GM18508 (cell line): ENCODE measurements around the gene RHBDL1.
"Not testable (repeated sequence)": the region's sequence is repeated elsewhere in the genome, so short reads cannot be mapped to it uniquely, and the experiment has no call there.

ENCODE experiments used
- ATAC-seq: cut with Tn5 transposase; IDR thresholded peaks from one replicate; pipeline ENCODE4 v1.9.1; 2021; ENCODE audit warnings: moderate number of reproducible peaks; ENCODE audit not compliant: insufficient read depth, unreplicated experiment

Gene RHBDL1

DNA sequence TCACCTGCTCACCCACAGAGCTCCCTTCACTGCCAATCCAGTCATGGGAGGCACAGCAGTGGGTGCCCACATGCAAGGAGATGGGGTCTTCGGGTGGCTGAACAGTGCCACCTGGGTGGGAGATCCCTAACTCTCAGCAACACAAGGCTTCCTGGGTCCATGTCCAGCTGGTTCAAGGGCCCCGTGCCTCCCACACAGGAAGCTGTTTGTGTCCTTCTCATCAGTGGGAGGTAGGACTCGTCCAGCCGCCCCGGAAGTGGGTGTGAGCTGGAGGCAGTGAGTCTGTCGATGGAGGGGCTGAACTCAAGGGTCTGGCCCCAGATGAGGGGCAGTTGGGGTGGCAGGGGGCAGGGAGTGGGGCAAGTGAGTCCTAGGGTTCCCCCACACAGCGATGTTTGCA lies 28.6 kb downstream of the RHBDL1 start:
- no peak for ATAC-seq

DNA sequence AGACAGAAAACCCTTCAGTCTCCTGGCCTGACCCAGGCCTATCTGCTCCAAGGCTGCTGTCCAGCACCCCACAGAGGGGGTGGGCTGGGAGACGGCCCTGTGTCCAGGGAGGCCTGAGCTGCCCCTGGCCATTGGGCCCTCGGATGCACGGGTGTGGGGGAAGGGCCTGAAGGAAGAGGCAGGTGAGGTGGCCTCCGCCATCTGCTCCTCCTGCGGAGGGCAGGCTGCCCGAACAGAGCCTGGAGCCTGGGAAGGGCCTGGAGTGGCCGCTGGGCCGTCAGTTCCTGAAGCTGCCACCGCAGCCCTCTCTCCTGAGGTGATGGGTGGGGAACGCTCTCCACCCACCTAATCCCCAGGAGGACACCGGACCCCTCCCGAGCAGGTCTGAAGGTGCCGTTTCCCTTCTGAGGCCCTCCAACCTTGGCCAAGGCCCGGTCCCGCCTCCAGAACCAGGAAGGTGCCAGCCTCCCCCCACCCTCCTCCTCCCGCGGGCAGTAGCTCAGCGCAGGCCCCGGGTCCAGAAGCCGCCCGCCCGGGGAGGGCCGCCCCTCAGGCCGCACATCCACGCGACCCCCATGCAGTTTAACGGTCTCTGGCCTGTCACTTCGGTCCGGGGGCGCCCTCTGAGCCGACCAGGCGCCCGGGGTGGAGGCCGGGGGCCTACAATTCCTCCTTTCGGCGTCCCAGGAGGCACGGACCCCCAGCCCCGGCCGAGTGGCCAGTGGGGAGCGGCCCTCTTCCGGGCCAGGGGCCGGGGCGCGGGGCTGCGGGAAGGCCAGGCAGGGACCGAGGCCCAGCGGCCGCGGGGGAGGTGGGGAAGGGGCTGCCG lies 29.3 kb downstream of the RHBDL1 start:
- no peak for ATAC-seq

DNA sequence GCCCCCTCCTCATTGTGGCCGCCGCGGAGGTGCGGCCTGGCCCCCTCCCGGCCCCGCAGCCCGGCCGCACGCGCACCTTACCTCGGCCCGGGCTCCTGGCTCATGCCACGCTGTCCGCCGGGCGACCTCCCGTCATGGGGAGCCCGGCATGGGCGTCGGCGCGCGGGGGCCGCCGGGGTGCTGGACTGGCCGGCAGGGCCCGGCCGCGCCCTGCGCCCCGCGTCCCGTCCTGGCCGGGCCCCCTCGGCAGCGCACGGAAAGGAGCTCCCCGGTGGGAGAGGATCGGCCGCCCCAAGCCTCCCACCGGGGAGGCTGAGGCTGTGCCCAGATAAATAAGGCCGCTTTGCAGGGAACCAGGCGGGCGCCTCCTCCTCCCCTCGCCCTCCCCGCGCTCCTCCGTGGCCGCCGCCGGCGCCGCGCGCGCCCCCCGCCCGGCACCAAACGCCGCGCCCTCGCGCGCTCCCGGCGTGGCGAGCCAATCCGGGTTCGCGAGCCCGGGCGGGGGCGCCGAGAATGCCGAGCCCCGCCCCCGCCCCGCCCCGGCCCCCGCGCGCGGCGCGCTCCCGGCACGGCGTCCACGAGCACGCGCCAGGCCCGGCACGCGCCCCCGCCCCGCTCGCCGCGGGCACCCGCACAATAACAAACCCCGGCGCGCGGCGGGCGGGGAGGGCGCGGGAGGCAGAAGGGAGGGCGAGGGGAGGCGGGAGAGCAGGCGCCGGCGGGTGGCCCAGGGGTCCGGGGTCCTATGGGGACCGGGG lies 30.1 kb downstream of the RHBDL1 start, which contains the start of gene FBXL16:
Gene FBXL16, minus strand, starts transcription at position 371 of the 758 bp plus-strand sequence. CDS start 8,396 bp downstream, outside the sequence.
- ATAC-seq: no peak

DNA sequence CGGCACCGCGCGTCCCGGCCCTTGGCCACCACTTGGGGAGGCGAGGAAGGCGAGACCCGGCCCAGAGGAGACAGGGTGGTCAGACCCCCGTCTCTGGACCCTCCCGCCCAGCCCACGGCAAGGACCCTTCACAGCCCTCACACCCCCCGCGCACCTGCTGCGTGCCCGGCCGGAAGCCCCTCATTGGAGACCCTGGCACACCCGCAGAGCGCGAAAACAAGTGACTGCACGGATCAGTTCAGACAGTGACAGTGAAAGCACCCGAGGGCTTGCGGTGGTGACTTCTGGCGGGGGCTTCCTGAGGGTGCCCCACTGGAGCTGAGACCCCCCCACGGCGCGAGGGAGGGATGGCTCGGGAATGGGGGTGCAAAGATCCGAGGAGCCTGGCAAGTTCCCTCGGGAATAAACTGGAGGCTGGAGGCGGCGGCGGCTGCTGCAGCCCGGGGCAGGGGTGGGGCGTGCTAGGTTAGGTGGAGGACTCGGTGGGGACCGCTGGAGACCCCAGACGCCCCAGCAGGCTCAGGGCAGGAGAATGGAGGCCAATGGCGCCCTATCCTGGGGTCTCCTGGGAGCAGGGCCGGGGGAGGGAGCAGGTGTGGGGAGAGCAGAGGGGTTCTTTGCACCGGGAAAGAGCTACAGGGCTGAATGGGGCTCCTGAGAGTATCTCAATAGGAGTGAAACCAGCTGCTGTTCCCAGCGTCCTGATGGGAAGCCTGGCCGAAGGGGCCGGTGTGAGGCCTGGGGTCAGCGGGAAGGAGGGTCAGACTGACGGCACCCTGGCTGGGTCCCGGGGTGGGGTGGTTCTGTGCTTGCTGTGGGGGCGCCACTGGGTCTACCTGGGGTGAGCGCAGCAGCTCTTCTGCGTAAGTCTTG lies 31.0 kb downstream of the RHBDL1 start:
- ATAC-seq: no peak

DNA sequence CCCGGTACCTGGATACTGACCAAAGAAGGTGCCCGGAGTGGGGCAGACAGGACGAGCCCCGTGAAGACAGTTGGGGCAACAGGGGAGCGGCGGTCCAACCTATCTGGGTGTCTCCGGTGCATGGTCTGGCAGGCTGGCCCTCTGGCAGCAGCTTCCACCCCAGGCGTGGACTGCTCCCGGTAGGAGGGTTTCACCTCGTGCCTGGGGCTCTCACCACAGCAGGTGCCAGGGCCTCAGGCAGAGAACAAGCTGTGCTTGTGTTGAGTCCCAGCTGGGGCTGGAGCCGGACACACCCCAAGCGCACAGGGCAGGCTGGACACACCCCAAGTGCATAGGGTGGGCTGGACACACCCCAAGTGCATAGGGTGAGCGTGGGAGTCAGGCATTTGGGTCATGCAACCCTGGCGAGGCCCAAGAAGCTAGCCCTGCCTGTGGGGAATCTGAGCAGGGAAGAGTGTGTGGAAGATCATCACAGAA lies 31.6 kb downstream of the RHBDL1 start:
- ATAC-seq: no peak

DNA sequence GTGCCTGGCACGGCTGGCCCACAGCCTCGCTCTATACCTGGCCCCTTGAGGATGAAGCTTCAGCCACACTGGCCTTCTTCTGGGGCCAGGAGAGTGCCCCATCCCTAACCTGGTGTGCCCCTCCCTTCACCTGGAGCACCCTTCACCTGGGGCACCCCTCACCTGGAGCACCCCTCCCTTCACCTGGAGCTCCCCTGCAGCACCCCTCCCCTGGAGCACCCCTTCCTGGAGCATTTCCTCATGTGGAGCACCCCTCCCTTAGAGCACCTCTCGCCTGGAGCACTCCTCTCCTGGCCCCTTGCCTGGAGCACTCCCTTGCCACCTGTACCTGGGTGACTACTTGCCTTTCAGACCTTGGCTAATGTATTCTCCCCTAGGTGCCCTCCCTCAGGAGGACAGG lies 32.5 kb downstream of the RHBDL1 start:
- no peak for ATAC-seq

DNA sequence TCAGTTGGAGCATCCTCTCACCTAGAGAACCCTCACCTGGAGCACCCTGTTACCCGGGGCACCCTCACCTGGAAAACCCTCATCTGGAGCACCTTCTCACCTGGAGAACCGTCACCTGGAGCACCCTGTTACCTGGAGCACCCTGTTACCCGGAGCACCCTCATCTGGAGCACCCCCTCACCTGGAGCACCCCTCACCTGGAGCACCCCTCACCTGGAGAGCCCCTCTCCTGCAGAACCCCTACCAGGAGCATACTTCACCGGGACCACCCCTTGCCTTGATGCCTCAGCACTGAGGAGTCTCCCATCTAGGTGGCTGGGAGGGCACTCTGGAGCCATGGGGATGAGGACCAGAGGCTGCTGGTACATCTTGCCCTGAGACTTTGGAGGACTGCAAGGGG lies 33.5 kb downstream of the RHBDL1 start:
- no peak for ATAC-seq

DNA sequence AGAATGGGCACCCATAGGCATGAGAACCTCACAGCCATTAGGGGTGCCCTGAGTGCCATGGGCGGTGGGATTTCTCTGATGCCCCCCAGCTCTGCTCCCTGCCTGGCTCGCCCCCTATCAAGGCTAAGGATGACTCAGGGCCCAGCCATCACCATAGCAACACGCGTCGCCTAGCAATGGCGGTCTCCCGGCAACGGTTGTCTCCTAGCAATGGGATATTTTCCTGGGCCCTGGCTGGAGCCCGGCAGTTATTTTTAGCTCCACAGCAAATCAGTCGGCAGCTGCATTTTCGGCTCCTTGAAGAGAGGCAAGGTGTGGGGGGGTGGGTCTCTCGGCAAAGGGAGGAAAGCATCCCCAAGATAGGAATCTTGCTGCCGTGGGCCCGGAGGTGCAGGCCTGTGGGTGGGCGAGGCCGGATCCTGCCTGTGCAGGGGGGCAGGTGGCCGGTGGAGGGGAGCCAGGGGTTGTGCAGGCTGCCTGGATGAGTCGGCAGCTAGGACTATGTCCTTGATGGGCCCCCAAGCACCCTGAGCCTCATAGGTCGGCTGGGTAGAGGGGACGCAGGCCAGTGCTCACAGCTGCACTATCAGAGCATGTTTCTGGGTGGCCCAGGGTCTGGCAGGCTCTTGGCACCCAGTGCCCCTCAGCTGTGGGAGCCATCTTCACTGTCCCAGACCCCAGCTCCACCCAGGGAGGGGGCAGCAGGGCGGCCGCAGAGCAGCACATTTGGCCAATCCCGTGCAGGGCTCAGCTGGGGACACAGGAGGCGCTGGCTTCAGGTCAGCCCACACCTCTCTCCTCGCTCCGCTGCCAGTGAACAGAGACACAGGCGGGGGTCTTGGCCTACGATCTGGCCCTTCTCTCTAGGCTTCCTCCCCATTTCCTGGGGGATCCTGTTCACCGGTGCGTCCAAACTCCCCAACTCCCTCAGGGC lies 34.4 kb downstream of the RHBDL1 start:
- ATAC-seq: no peak

DNA sequence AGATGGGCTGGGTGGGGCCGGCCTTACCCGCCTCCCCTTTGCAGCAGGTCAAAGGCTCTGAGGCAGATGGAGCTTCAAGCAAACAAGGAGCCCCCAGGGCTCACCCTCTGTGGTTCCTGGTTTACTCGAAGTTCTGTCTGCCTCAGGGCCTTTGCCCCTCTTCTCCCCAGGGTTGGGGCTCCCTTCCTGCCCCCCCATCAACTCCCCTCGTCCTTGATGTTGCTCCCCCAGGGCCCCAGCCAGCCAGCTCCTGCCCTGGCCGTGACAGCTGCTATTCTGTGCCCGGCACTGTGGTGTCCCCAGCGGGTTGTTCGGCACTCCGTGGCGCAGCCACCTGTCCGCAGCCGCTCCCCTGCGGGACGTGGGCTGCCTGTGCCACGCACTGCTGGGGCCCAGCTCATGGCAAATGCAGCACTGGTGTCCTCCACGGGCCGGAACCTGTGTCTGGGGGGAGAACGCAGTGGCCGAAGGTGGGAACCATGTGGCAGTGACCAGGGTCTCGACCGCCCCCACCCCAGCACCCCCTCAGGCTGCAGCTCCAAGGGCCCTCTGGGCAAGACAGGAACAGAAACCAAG lies 35.1 kb downstream of the RHBDL1 start:
- ATAC-seq: no peak

DNA sequence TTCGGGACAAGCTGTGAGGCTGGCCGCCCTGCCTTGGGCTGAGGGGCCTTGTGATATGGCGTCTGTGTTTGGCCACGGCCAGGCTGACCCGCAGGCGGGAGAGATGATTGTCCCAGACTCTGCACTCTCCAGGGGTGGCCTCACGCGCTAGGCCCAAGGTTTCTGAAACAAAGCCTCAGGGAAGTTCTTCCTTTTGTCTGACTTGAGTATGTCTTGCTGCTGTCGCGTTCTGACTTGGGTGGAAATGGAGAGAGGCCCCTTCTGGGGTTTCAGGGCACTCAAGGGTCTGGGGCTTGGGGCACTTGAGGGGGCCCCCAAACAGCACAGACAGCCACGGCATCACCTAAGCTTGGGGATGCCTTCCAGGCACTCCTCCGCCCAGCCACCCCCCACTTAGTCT lies 35.6 kb downstream of the RHBDL1 start:
- ATAC-seq: no peak

DNA sequence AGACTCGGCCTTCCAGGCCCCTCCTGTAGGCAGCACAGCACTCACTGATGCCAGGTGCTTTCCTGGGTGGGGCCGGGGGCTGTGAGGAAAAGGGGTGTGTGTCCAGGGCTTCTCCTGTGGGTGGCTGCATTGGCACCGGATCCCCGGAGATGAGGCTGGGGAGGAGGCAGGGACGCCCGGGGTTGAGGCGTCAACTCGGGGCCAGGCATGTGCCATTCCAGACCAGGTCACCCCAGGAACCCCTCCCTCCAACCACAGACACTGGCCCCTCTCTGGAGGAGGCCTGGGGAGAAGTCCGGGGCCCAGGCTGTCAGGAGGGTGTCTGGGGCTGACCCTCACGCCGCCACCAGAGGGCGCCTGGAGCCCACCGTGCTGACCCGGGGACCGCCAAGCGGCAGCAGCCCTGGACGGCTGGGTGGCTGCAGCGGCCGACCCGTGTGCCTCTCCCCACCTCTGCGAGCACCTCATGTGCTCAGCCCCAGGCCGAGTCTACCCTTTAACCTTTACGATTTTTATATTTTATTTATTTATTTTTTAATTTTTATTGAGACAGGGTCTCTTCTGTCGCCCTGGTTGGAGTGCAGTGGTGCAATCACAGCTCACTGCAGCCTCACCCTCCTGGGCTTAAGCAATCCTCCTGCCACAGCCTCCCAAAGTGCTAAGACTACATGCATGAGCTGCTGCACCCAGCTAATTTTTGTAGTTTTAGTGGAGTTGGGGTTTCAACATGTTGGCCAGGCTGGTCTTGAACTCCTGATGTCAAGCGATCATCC lies 36.3 kb downstream of the RHBDL1 start:
- no peak for ATAC-seq

DNA sequence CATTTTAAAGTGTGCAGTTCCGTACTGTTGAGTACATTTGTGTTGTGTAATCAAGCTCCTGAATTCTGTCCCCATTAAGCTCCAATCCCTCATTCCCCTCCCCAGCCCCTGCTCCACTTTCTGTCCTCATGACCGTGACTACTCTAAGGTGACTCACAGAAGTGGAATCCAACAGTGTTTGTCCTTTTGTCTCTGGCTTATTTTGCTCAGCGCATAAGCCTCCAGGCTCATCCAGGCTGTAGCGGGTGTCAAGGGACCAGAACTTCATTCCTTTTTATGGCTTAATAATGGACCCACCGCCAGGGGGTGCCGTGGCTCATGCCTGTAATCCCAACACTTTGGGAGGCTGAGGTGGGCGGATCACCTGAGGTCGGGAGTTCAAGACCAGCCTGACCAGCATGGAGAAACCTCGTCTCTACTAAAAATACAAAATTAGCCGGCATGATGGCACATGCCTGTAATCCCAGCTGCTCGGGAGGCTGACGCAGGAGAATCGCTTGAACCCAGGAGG lies 37.3 kb downstream of the RHBDL1 start:
- not testable (repeated sequence) for ATAC-seq

DNA sequence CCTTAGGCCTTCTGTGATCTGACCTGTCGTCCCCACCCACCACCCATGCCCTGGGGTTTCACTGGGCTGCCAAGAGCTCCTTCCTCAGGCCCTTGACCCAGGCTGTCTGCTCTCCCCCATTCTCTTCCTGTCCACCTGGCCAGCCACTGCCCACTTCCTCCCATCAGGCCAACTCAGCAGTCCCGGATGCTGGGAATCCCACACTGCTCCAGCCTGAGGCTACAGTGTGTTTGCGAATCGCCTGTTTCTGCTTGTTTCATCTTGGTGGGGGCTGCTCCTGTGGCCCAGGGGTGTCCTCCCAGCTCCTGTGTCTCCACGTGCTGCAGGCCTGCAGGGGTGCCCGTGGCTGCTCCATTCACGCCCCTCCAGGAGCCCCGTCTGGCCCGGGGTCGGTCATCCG lies 38.6 kb downstream of the RHBDL1 start:
- no peak for ATAC-seq

DNA sequence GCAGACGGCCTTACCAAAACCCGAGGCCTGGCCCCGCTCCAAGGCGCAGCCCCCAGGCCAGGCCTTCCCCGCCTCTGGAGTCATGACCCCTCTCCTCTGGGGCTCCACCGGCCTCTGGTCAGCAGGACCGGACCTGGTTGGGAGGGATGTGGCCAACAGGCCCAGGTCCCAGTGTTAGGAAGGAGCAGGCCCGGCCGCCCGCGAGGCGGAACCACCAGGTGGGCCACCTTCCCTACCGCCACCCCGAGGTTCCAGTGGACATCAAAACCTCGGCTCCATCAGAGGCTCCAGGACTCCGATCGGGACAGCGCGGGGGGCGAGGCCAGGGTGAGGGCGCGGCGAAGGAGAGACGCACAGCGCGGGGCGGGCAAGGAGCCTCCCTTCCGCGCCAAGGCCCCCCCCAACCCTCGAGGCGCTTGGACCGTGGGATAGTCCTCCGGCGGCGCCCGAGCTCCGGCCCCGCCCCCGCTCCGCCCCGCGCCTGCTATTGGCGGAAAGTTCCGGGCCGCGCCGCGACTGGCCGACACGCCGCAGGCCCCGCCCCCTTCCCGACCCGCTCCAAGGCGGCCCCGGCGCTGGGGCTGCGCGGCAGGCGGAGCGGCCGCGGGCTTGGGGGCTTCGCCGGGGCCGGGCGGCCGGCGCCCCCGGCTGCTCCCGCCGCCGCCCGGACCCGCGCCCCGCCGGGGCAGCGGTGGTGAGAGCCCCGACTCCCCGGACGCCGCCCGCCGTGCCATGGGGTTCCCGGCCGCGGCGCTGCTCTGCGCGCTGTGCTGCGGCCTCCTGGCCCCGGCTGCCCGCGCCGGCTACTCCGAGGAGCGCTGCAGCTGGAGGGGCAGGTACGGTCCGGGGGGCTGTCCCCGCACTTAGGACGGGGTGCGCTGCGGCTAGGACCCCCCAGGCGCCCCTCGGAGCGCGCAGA lies 39.3 kb downstream of the RHBDL1 start, which contains the start of gene METRN:
Gene METRN, plus strand, starts transcription at position 561 of the 919 bp plus-strand sequence. Its CDS starts 172 bp downstream, at position 733.
- ATAC-seq: no peak

DNA sequence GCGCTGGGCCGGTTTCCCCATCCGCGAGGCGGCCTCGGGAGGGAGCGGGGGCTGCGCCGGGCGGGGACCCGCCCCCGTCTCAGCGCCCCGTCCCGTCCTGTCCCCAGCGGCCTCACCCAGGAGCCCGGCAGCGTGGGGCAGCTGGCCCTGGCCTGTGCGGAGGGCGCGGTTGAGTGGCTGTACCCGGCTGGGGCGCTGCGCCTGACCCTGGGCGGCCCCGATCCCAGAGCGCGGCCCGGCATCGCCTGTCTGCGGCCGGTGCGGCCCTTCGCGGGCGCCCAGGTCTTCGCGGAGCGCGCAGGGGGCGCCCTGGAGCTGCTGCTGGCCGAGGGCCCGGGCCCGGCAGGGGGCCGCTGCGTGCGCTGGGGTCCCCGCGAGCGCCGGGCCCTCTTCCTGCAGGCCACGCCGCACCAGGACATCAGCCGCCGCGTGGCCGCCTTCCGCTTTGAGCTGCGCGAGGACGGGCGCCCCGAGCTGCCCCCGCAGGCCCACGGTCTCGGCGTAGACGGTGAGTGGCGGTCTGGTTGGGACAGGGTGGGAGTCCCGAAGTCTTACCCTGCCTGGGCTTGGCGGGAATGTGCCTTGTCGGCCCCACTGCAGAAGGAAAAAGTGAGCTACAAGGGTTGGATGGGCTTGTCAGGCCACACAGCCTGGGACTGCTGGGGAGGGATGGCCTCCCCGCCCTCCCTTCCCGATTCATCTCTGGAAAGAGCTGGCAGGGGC lies 40.2 kb downstream of the RHBDL1 start:
- ATAC-seq: no peak

DNA sequence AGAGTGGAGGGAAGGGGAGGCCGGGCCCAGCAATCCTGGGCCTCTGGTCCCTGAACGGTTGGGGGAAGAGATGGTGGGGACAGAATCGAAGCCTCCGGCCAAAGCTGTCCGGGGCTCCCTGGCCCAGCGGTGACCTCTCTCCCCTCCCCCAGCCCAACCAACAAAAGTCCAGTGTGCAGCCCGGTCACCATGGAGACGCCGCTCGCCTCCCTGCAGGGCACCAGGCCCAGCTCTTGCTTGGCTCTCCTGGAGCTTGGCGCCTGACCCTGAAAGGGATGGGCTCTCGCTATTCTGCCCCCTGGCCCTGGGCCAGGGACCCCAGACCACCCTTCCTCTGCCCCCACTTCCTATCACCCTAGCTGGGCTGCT lies 40.7 kb downstream of the RHBDL1 start:
- no peak for ATAC-seq
